Testis (tissue), 2 donors: Measurements from ENCODE around the gene SUMO2.
"Not testable (repeated sequence)": the region's sequence is repeated elsewhere in the genome, so short reads cannot be mapped to it uniquely, and the experiment has no call there.

Source experiments
- POLR2A ChIP-seq: fragments of 450-650 bp; IDR thresholded peaks from one replicate; pipeline ENCODE4 v1.6.1; 2017; ENCODE audit warnings: antibody characterized with exemption, mild to moderate bottlenecking, moderate library complexity
- TF ChIP-seq, protein P1 (sequence below), 3 experiments: fragments of 450-650 bp in 2 of 3; fragments of 200-600 bp in 1 of 3; sonication (generic) in 1 of 3; IDR thresholded peaks; one replicate each; pipeline ENCODE4 v1.5.1; 2016 to 2019; ENCODE audit warnings: antibody characterized with exemption in 3 of 3, mild to moderate bottlenecking in 2 of 3, moderate library complexity in 1 of 3

DNA sequence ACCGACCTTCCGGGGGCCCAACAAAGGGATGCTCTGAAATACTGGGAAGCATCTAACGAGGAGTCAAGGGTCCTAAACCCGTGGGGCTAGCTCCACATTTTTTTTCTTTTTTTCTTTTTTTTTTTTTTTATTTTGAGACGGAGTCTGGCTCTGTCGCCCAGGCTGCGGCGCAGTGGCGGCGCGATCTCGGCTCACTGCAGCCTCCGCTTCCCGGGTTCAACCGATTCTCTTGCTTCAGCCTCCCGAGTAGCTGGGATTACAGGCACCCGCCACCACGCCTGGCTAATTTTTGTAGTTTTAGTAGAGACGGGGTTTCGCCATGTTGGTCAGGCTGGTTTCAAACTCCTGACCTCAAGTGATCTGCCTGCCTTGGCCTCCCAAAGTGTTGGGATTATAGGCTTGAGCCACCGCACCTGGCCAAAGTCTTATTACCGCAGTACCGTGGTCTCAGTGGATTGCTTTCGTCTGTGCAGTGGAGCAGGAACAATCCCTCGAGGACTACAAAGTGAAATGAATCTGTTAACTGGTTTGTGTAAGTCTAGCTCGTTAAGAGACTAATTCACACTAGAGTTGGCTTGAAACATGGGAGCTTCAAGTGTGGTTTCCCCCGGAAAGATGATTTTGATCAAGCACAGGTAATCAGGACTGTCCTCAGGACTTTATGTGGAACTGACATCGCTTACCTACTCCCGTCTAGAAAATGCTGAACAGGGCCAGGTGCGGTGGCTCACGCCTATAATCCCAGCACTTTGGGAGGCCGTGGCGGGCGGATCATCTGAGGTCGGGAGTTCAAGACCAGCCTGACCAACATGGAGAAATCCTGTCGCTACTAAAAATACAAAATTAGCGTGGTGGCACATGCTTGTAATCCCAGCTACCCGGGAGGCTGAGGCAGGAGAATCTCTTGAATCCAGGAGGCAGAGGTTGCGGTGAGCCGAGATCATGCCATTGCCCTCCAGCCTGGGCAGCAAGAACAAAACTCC is 50.5 kb downstream of the SUMO2 start:
- TF ChIP-seq POLR2A: not testable (repeated sequence)
- TF ChIP-seq, protein P1, sequence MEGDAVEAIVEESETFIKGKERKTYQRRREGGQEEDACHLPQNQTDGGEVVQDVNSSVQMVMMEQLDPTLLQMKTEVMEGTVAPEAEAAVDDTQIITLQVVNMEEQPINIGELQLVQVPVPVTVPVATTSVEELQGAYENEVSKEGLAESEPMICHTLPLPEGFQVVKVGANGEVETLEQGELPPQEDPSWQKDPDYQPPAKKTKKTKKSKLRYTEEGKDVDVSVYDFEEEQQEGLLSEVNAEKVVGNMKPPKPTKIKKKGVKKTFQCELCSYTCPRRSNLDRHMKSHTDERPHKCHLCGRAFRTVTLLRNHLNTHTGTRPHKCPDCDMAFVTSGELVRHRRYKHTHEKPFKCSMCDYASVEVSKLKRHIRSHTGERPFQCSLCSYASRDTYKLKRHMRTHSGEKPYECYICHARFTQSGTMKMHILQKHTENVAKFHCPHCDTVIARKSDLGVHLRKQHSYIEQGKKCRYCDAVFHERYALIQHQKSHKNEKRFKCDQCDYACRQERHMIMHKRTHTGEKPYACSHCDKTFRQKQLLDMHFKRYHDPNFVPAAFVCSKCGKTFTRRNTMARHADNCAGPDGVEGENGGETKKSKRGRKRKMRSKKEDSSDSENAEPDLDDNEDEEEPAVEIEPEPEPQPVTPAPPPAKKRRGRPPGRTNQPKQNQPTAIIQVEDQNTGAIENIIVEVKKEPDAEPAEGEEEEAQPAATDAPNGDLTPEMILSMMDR (IDR thresholded peaks at IDR 0.05): not testable (repeated sequence)
